Activated T-helper 17 cell treated with anti-CD3 and anti-CD28 coated beads, Interleukin-2, amount 50 U/mL, for 72 hours (primary cell): ENCODE results near the gene B3GALNT1. TPM values are rescaled to one million over a fixed set of nuclear protein-coding genes. Genes with fewer than 3 reads are reported as not detected.
"Not testable (repeated sequence)": the region's sequence is repeated elsewhere in the genome, so short reads cannot be mapped to it uniquely, and the experiment has no call there.

Experiments used
- ATAC-seq: fragments of 150-1000 bp; cut with Tn5 transposase; replicated peaks from 2 replicates; pipeline ENCODE4 v1.10.0; 2021; ENCODE audit warnings: mild to moderate bottlenecking, moderate library complexity
- H3K27ac Mint-ChIP-seq: one replicate; pipeline ENCODE4 v1.8.0; 2022; ENCODE audit warnings: mixed read lengths
- H3K27me3 Mint-ChIP-seq: one replicate; pipeline ENCODE4 v1.8.0; 2022; ENCODE audit warnings: mixed read lengths
- H3K36me3 Mint-ChIP-seq: one replicate; pipeline ENCODE4 v1.8.0; 2022; ENCODE audit warnings: low read depth, mild to moderate bottlenecking, mixed read lengths
- H3K4me1 Mint-ChIP-seq: one replicate; pipeline ENCODE4 v1.8.0; 2022; ENCODE audit warnings: mixed read lengths
- H3K4me3 Mint-ChIP-seq: one replicate; pipeline ENCODE4 v1.8.0; 2022; ENCODE audit warnings: mild to moderate bottlenecking, mixed read lengths
- H3K9me3 Mint-ChIP-seq: one replicate; pipeline ENCODE4 v1.8.0; 2022; ENCODE audit warnings: mixed read lengths
- total RNA-seq, 2 donors: library from RNA; stranded (reverse); gene quantifications; one replicate each; pipeline ENCODE4 v1.2.3, GENCODE V29; 2022

Gene B3GALNT1
- total RNA-seq, 2 donors from 2014 or later, result 2.1 to 5.6 TPM

- Mint-ChIP-seq H3K36me3 (no peaks in the 10 kb centered on the region), H3K27ac (no peak overlapping the region), H3K4me1 (no peaks in the 10 kb centered on the region), H3K27me3 (no peaks in the 10 kb centered on the region), H3K9me3 (no peaks in the 10 kb centered on the region), H3K4me3 (no peak overlapping the region)
- no peak for ATAC-seq
Observed at GRCh38 chr3:161067335-161067734, 37.8 kb downstream of the B3GALNT1 start.

- Mint-ChIP-seq H3K4me1 (no peaks in the 10 kb centered on the region), H3K27me3 (no peaks in the 10 kb centered on the region), H3K27ac (no peak overlapping the region), H3K36me3 (no peaks in the 10 kb centered on the region), H3K4me3 (no peak overlapping the region), H3K9me3 (no peaks in the 10 kb centered on the region)
- ATAC-seq, result no peak
Observed at GRCh38 chr3:161066930-161067329, 38.2 kb downstream of the B3GALNT1 start.

- Mint-ChIP-seq H3K4me3 (no peak overlapping the region), H3K27me3 (no peaks in the 10 kb centered on the region), H3K4me1 (no peaks in the 10 kb centered on the region), H3K36me3 (no peaks in the 10 kb centered on the region), H3K9me3 (no peaks in the 10 kb centered on the region), H3K27ac (no peak overlapping the region)
- no peak for ATAC-seq
Observed at GRCh38 chr3:161064413-161064812, 40.7 kb downstream of the B3GALNT1 start.

- H3K27me3 Mint-ChIP-seq, result no peaks in the 10 kb centered on the region
- H3K36me3 Mint-ChIP-seq, result no peaks in the 10 kb centered on the region
- no peak overlapping the region for H3K4me3 Mint-ChIP-seq
- no peak for ATAC-seq
- no peak overlapping the region for H3K27ac Mint-ChIP-seq
- no peaks in the 10 kb centered on the region for H3K9me3 Mint-ChIP-seq
- no peaks in the 10 kb centered on the region for H3K4me1 Mint-ChIP-seq
Observed at GRCh38 chr3:161054860-161055604, 50.1 kb downstream of the B3GALNT1 start.

- Mint-ChIP-seq H3K4me3 (no peak overlapping the region), H3K9me3 (no peaks in the 10 kb centered on the region), H3K27ac (no peak overlapping the region), H3K27me3 (no peaks in the 10 kb centered on the region), H3K4me1 (no peaks in the 10 kb centered on the region), H3K36me3 (no peaks in the 10 kb centered on the region)
- no peak for ATAC-seq
Observed at GRCh38 chr3:161051856-161052255, 53.3 kb downstream of the B3GALNT1 start.

GRCh38 chr3:161050935-161051334 is 54.2 kb downstream of the B3GALNT1 start:
- Mint-ChIP-seq H3K4me1 (no peaks in the 10 kb centered on the region), H3K36me3 (no peaks in the 10 kb centered on the region), H3K4me3 (no peak overlapping the region), H3K27me3 (no peaks in the 10 kb centered on the region), H3K9me3 (no peaks in the 10 kb centered on the region), H3K27ac (no peak overlapping the region)
- no peak for ATAC-seq

- ATAC-seq, result no peak
- no peaks in the 10 kb centered on the region for H3K4me1 Mint-ChIP-seq
Observed at GRCh38 chr3:161049683-161050248, 55.4 kb downstream of the B3GALNT1 start.

GRCh38 chr3:161043336-161044035 is 61.7 kb downstream of the B3GALNT1 start:
- peaks cover 7% of the 10 kb centered on the region for H3K9me3 Mint-ChIP-seq
- H3K36me3 Mint-ChIP-seq, result no peaks in the 10 kb centered on the region
- H3K27me3 Mint-ChIP-seq, result no peaks in the 10 kb centered on the region
- H3K27ac Mint-ChIP-seq, result no peak overlapping the region
- H3K4me3 Mint-ChIP-seq, result no peak overlapping the region
- ATAC-seq, result no peak
- H3K4me1 Mint-ChIP-seq, result no peaks in the 10 kb centered on the region

More at GRCh38 chr3:161049683-161050248, 55.4 kb downstream of the B3GALNT1 start:
- no peak overlapping the region for H3K27ac Mint-ChIP-seq
- H3K36me3 Mint-ChIP-seq, result no peaks in the 10 kb centered on the region
- H3K27me3 Mint-ChIP-seq, result no peaks in the 10 kb centered on the region
- no peak overlapping the region for H3K4me3 Mint-ChIP-seq
- H3K9me3 Mint-ChIP-seq, result peaks cover 4% of the 10 kb centered on the region

- no peak overlapping the region for H3K27ac Mint-ChIP-seq
- H3K4me1 Mint-ChIP-seq, result no peaks in the 10 kb centered on the region
- ATAC-seq, result no peak
- peaks cover 8% of the 10 kb centered on the region for H3K9me3 Mint-ChIP-seq
- H3K27me3 Mint-ChIP-seq, result no peaks in the 10 kb centered on the region
- H3K4me3 Mint-ChIP-seq, result no peak overlapping the region
- no peaks in the 10 kb centered on the region for H3K36me3 Mint-ChIP-seq
Observed at GRCh38 chr3:161042023-161042501, 63.1 kb downstream of the B3GALNT1 start.

- Mint-ChIP-seq H3K4me1 (no peaks in the 10 kb centered on the region), H3K4me3 (no peak overlapping the region), H3K27me3 (no peaks in the 10 kb centered on the region), H3K9me3 (peaks cover 4% of the 10 kb centered on the region), H3K27ac (no peak overlapping the region), H3K36me3 (no peaks in the 10 kb centered on the region)
- ATAC-seq, result no peak
Observed at GRCh38 chr3:161038725-161039124, 66.4 kb downstream of the B3GALNT1 start.

GRCh38 chr3:161035711-161036110 is 69.4 kb downstream of the B3GALNT1 start:
- no peak overlapping the region for H3K27ac Mint-ChIP-seq
- H3K9me3 Mint-ChIP-seq, result peaks cover 8% of the 10 kb centered on the region
- H3K27me3 Mint-ChIP-seq, result no peaks in the 10 kb centered on the region
- ATAC-seq, result no peak
- no peaks in the 10 kb centered on the region for H3K36me3 Mint-ChIP-seq
- H3K4me3 Mint-ChIP-seq, result no peak overlapping the region
- no peaks in the 10 kb centered on the region for H3K4me1 Mint-ChIP-seq

- H3K4me3 Mint-ChIP-seq, H3K27ac Mint-ChIP-seq: not testable (repeated sequence)
- ATAC-seq, result peak; percentile 79
Observed at GRCh38 chr3:161034913-161035550, 70.1 kb downstream of the B3GALNT1 start.

More at GRCh38 chr3:161034913-161035550, 70.1 kb downstream of the B3GALNT1 start:
- not testable (repeated sequence) for H3K4me1 Mint-ChIP-seq, H3K9me3 Mint-ChIP-seq, H3K27me3 Mint-ChIP-seq, H3K36me3 Mint-ChIP-seq
